HepG2 (cell line): ENCODE measurements around the gene EPG5. TPM values are rescaled to one million over a fixed set of nuclear protein-coding genes. Genes with fewer than 3 reads are reported as not detected.

ENCODE experiments used
- ATAC-seq: fragments of 200-7000 bp; cut with Tn5 transposase; 3 replicates; pipeline ENCODE4 v1.9.1; 2020; ENCODE audit warnings: mild to moderate bottlenecking, moderate library complexity
- BruUV-seq: library from RNA; stranded (reverse); fragments of 400-500 nt; replicated peaks from 2 replicates; lab custom pipeline; 2021; lab: Mats Ljungman, UMichigan
- CTCF ChIA-PET: fragments of 300-600 bp; formaldehyde crosslinking; extraction: SDS; loops from one replicate; lab custom pipeline; 2021; ENCODE audit warnings: low total read pairs, inconsistent platforms, low intra/inter-chr PET ratio; lab: Yijun Ruan, JAX
- POLR2A ChIA-PET: fragments of 350-600 bp; sonication (Branson Sonifier 250); formaldehyde crosslinking; loops from one replicate; lab custom pipeline; 2020; ENCODE audit warnings: antibody characterized with exemption, inconsistent platforms; lab: Yijun Ruan, JAX
- DNase-seq: peaks from one replicate; pipeline ENCODE4 v3.0.0-alpha.2; 2015; ENCODE audit warnings: low spot score
- FAIRE-seq: peaks from 3 replicates; lab custom pipeline; 2011; peaks lifted over from hg19 to GRCh38; lab: Jason Lieb, UNC
- H2AFZ ChIP-seq: one replicate; pipeline ENCODE4 v1.6.1; 2011; ENCODE audit warnings: low read length, inconsistent platforms
- H3K27ac ChIP-seq: fragments of 300-600 bp; 3 replicates; pipeline ENCODE4 v1.8.0; 2011; ENCODE audit warnings: mixed run types, mild to moderate bottlenecking, mixed read lengths, low read length, inconsistent platforms; ENCODE audit not compliant: insufficient read depth; ENCODE audit errors: extremely low read length
- H3K27me3 ChIP-seq, 2 experiments: fragments of 200-600 bp in 1 of 2; 2 replicates in 1 of 2; 3 replicates in 1 of 2; pipeline versions ENCODE4 v1.6.0 to v1.8.0; 2011; ENCODE audit warnings: low read length in 2 of 2, mild to moderate bottlenecking in 2 of 2, moderate library complexity in 2 of 2, inconsistent platforms in 1 of 2; ENCODE audit not compliant: insufficient read depth in 2 of 2, control insufficient read depth in 1 of 2
- H3K36me3 ChIP-seq, 2 experiments: fragments of 200-600 bp in 1 of 2; replicated peaks in 1 of 2; 2 replicates in 1 of 2; 3 replicates in 1 of 2; pipeline versions ENCODE4 v1.5.1 to v1.8.0; 2011; ENCODE audit warnings: low read length in 2 of 2, inconsistent platforms in 1 of 2; ENCODE audit not compliant: insufficient read depth in 2 of 2, control insufficient read depth in 1 of 2
- H3K4me1 ChIP-seq: 2 replicates; pipeline ENCODE4 v1.5.1; 2012; ENCODE audit warnings: low read length, inconsistent platforms; ENCODE audit not compliant: insufficient read depth
- H3K4me2 ChIP-seq: 2 replicates; pipeline ENCODE4 v1.6.0; 2011; ENCODE audit warnings: low read depth, low read length, inconsistent platforms
- H3K4me3 ChIP-seq, 3 experiments: fragments of 200-600 bp in 1 of 3; sonication (generic), shearing (Covaris generic) in 1 of 3; replicated peaks in 1 of 3; 2 replicates each; pipeline ENCODE4 v1.5.1; 2011 to 2016; ENCODE audit warnings: low read length in 3 of 3, inconsistent platforms in 2 of 3, low read depth in 2 of 3, mild to moderate bottlenecking in 2 of 3, control low read depth in 1 of 3, mixed read lengths in 1 of 3; ENCODE audit not compliant: insufficient read depth in 1 of 3
- H3K79me2 ChIP-seq: one replicate; pipeline ENCODE4 v1.6.1; 2011; ENCODE audit warnings: low read length, inconsistent platforms; ENCODE audit not compliant: insufficient read depth
- H3K9ac ChIP-seq: 2 replicates; pipeline ENCODE4 v1.6.0; 2011; ENCODE audit warnings: mild to moderate bottlenecking, low read depth, low read length, inconsistent platforms; ENCODE audit not compliant: insufficient read depth
- H3K9me3 ChIP-seq: 2 replicates; pipeline ENCODE4 v1.5.1; 2012; ENCODE audit warnings: mild to moderate bottlenecking, low read length
- H4K20me1 ChIP-seq: 2 replicates; pipeline ENCODE4 v1.6.0; 2011; ENCODE audit warnings: inconsistent platforms, mild to moderate bottlenecking, low read length, moderate library complexity; ENCODE audit not compliant: insufficient read depth
- AHDC1 ChIP-seq: sonication (generic); formaldehyde crosslinking; IDR thresholded peaks from 2 replicates; pipeline ENCODE4 v1.5.1; 2020; ENCODE audit warnings: mild to moderate bottlenecking, missing genetic modification reagents, borderline replicate concordance
- ELK4 ChIP-seq: sonication (generic); formaldehyde crosslinking; IDR thresholded peaks from 2 replicates; pipeline ENCODE4 v1.9.0; 2021; ENCODE audit warnings: missing genetic modification reagents, borderline replicate concordance
- FOXA3 ChIP-seq: IDR thresholded peaks from 2 replicates; pipeline ENCODE4 v1.6.1; 2016; ENCODE audit warnings: missing genetic modification reagents, missing compliant biosample characterization
- HNF4A ChIP-seq: sonication (generic); formaldehyde crosslinking; IDR thresholded peaks from 2 replicates; pipeline ENCODE4 v1.4.0; 2020; ENCODE audit warnings: missing genetic modification reagents
- RARG ChIP-seq: sonication (generic); formaldehyde crosslinking; IDR thresholded peaks from 2 replicates; pipeline ENCODE4 v1.4.0; 2020; ENCODE audit warnings: low read depth, mild to moderate bottlenecking, missing genetic modification reagents
- SMAD3 ChIP-seq: sonication (generic); formaldehyde crosslinking; IDR thresholded peaks from 2 replicates; pipeline ENCODE4 v1.4.0; 2020; ENCODE audit warnings: missing genetic modification reagents
- SUZ12 ChIP-seq: fragments of 150-350 bp; IDR thresholded peaks from 2 replicates; pipeline ENCODE4 v1.6.1; 2014; ENCODE audit warnings: low read depth, low read length
- TEAD3 ChIP-seq: optimal IDR thresholded peaks from 2 replicates; pipeline ENCODE3; 2016; ENCODE audit warnings: borderline replicate concordance
- ZNF652 ChIP-seq: IDR thresholded peaks from 2 replicates; pipeline ENCODE4 v1.6.1; 2016; ENCODE audit warnings: low read depth, borderline replicate concordance
- WGBS: methylation state at CpG from one replicate; pipeline ENCODE4 v1.1.6; 2017; ENCODE audit warnings: low lambda C conversion rate; 5-methylcytosine and 5-hydroxymethylcytosine counted together
- in situ Hi-C: cut with HindIII; loops from 2 replicates; pipeline ENCODE4 v1.10.0; 2017; ENCODE audit warnings: low pct_unique_long_range_greater_than_20kb; ENCODE audit not compliant: extremely low pct_ligation_motif_present
- intact Hi-C: fragments of 100-400 bp; cut with micrococcal nuclease; formaldehyde crosslinking; loops from one replicate; pipeline ENCODE4 v1.10.0; 2022; ENCODE audit not compliant: unreplicated experiment
- polyA plus RNA-seq, 8 experiments: library from polyadenylated mRNA; depleted of rRNA in 3 of 8; stranded (reverse) in 7 of 8; unstranded in 1 of 8; fragments of >200 nt; fragmentation: Illumina TruSeq in 4 of 8; extraction: Trizol in 4 of 8; gene quantifications; 2 replicates each; pipeline versions ENCODE4 v1.2.1 to v1.2.3, GENCODE V29; 2011 to 2016; ENCODE audit warnings: low read depth in 4 of 8, missing spikeins in 1 of 8, mixed read lengths in 1 of 8; ENCODE audit not compliant: insufficient read depth in 1 of 8
- total RNA-seq, 5 experiments: library from RNA; depleted of rRNA; stranded (reverse); fragments of >200 nt; fragmentation: Illumina TruSeq; extraction: Trizol; gene quantifications; 2 replicates each; pipeline ENCODE4 v1.2.3, GENCODE V29; 2016; ENCODE audit warnings: low read depth in 1 of 5
- TF ChIP-seq, protein P1 (sequence below): IDR thresholded peaks from 2 replicates; pipeline ENCODE4 v1.6.1; 2018; ENCODE audit warnings: missing genetic modification reagents, mild to moderate bottlenecking, missing compliant biosample characterization

Gene EPG5
- total and polyA plus RNA-seq, 2 of the 13 experiments (the other 11 are each of a cell fraction or from before 2014, with no cell fraction given), result 6.7 to 9.3 TPM

DNA sequence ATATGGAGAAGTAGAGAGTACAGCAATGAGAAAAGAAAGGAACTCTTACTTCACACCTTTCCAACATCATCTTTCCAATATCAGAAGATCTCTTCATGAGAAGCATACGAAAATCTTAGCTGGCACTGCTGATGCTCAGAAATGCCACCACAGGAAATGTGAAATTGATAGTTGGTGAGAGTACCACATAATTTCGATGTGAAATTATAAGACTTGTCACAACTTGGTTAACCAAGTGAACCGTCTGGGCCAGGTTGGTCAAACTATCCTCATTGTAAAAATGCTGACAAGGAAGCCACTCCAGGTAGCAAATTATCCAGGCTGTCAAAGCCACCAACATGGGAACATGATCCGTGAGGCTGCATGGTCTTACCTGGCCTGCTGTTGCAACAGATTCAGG lies 66.5 kb downstream of the EPG5 start:
- ChIA-PET POLR2A (no interaction called here), CTCF (no interaction called here)
- TF ChIP-seq SUZ12, result no peak
- no peak for TF ChIP-seq SMAD3 (CRISPR knock-in tag)
- intact Hi-C loops (no loop called here), in situ Hi-C loops (no loop called here)
- DNase-seq (no peak), FAIRE-seq (no peak), ATAC-seq (no peak)
- Histone ChIP-seq H3K27ac (no peak overlapping the region), H3K27me3 (no peaks in the 10 kb centered on the region), H3K79me2 (no peaks in the 10 kb centered on the region), H3K4me3 (no peak overlapping the region), H4K20me1 (no peaks in the 10 kb centered on the region), H3K9me3 (no peaks in the 10 kb centered on the region), H3K9ac (no peak overlapping the region), H2AFZ (no peak overlapping the region), H3K4me2 (no peak overlapping the region), H3K36me3 (peaks cover 12 to 41% of the 10 kb centered on the region in 2 experiments; a peak in 4 of 5 replicates), H3K4me1 (peaks cover 22% of the 10 kb centered on the region)
- no TSS peak for BruUV-seq
- WGBS, result 93% methylated on average over 4 of the region's 4 CpGs

- no peak overlapping the region for H2AFZ ChIP-seq
- TF ChIP-seq TEAD3 (CRISPR knock-in tag) (peak; percentile 12), RARG (CRISPR knock-in tag) (no peak), FOXA3 (CRISPR knock-in tag) (peak; percentile 41; the same call in 1 of the 2 replicates), AHDC1 (CRISPR knock-in tag) (peak; percentile 34; the same call in 1 of the 2 replicates), ZNF652 (CRISPR knock-in tag) (peak; percentile 67; the same call in 1 of the 2 replicates), HNF4A (no peak), ELK4 (CRISPR knock-in tag) (no peak)
- TF ChIP-seq, protein P1, sequence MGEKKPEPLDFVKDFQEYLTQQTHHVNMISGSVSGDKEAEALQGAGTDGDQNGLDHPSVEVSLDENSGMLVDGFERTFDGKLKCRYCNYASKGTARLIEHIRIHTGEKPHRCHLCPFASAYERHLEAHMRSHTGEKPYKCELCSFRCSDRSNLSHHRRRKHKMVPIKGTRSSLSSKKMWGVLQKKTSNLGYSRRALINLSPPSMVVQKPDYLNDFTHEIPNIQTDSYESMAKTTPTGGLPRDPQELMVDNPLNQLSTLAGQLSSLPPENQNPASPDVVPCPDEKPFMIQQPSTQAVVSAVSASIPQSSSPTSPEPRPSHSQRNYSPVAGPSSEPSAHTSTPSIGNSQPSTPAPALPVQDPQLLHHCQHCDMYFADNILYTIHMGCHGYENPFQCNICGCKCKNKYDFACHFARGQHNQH (CRISPR knock-in tag), result no peak
These were observed 70.1 kb downstream of the EPG5 start for GRCh38 chr18:45896991-45897390.

More at GRCh38 chr18:45896991-45897390, 70.1 kb downstream of the EPG5 start:
- no TSS peak for BruUV-seq
- no peak overlapping the region for H3K4me2 ChIP-seq
- H3K36me3 ChIP-seq, result peaks cover 6 to 21% of the 10 kb centered on the region in 2 experiments; a peak in 3 of 5 replicates
- in situ Hi-C loops, result no loop called here
- peak; percentile 13 for DNase-seq
- no peak overlapping the region for H3K9ac ChIP-seq
- H4K20me1 ChIP-seq, result no peaks in the 10 kb centered on the region
- H3K79me2 ChIP-seq, result no peaks in the 10 kb centered on the region
- ChIA-PET CTCF (no interaction called here), POLR2A (no interaction called here)
- ATAC-seq, result peak; percentile 96
- intact Hi-C loops, result no loop called here
- no peaks in the 10 kb centered on the region for H3K27me3 ChIP-seq
- no peak overlapping the region for H3K4me3 ChIP-seq
- peaks cover 22% of the 10 kb centered on the region for H3K4me1 ChIP-seq
- peak overlapping the region; percentile 48 for H3K27ac ChIP-seq
- H3K9me3 ChIP-seq, result no peaks in the 10 kb centered on the region
- FAIRE-seq, result no peak
